Peyer's patch (tissue), 4 donors: ENCODE measurements around the gene ITPRID1. TPM values are rescaled to one million over a fixed set of nuclear protein-coding genes. Genes with fewer than 3 reads are reported as not detected.

ENCODE experiments used
- DNase-seq, 3 donors: peaks; one replicate each; pipeline ENCODE4 v3.0.0-alpha.2; 2017 to 2019
- H3K27ac ChIP-seq, 4 donors: fragments of 200-600 bp; sonication (generic); one replicate each; pipeline ENCODE4 v1.5.1; 2016 to 2019
- H3K27me3 ChIP-seq, 2 donors: fragments of 200-600 bp; sonication (generic); one replicate each; pipeline ENCODE4 v1.5.1; 2019
- H3K36me3 ChIP-seq, 3 donors: fragments of 200-600 bp; sonication (generic); one replicate each; pipeline ENCODE4 v1.5.1; 2016 to 2019
- H3K4me1 ChIP-seq, 4 donors: fragments of 200-600 bp; sonication (generic); one replicate each; pipeline ENCODE4 v1.5.1; 2016 to 2019
- H3K4me3 ChIP-seq, 4 donors: fragments of 200-600 bp; sonication (generic); 1 replicate in 3 of 4; 2 replicates in 1 of 4; pipeline ENCODE4 v1.5.1; 2016 to 2019; ENCODE audit warnings: mild to moderate bottlenecking in 1 of 4
- H3K9me3 ChIP-seq, 4 donors: fragments of 200-600 bp; sonication (generic); one replicate each; pipeline ENCODE4 v1.5.1; 2016 to 2019; ENCODE audit warnings: mild to moderate bottlenecking in 1 of 4
- POLR2A ChIP-seq, 2 donors: fragments of 450-650 bp; IDR thresholded peaks; one replicate each; pipeline ENCODE4 v1.5.1; 2017; ENCODE audit warnings: antibody characterized with exemption in 2 of 2, mild to moderate bottlenecking in 2 of 2, moderate library complexity in 2 of 2
- total RNA-seq, 4 donors: library from RNA; depleted of rRNA; stranded (reverse); fragments of >200 nt; gene quantifications; one replicate each; pipeline ENCODE4 v1.1.0, GENCODE V29; 2016
- TF ChIP-seq, protein P1 (sequence below), 6 experiments: fragments of 450-650 bp in 4 of 6; fragments of 200-600 bp in 2 of 6; sonication (generic) in 1 of 6; IDR thresholded peaks; one replicate each; pipeline ENCODE4 v1.5.1; 2017 to 2019; ENCODE audit warnings: antibody characterized with exemption in 6 of 6, mild to moderate bottlenecking in 3 of 6, moderate library complexity in 1 of 6

ITPRID1 gene
- total RNA-seq, 4 donors from 2014 or later: 1.2 to 7.4 (median 4.7) TPM

DNA sequence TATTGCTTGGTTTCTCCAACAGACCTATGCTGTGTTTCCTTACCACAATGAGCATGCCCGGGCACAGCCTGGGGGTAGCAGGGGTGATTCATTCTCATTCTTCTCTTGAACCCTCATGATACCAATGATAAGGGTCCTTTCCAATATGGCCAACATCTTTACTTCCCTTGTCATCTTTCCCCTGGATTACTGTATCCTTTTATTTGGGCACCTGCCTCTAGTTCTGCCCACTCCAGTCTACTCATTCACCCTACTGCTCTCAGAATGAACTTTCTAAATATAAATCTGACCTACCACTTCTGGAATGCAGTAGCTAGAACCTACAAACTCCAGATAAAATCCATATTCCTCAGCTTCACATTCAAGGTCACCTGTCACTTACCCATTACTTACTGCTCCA lies 26.4 kb upstream of the ITPRID1 start:
- DNase-seq: no peak
- Histone ChIP-seq H3K36me3 (no peaks in the 10 kb centered on the region), H3K27me3 (no peaks in the 10 kb centered on the region), H3K27ac (no peak overlapping the region), H3K9me3 (no peaks in the 10 kb centered on the region), H3K4me1 (no peaks in the 10 kb centered on the region), H3K4me3 (no peak overlapping the region)
- TF ChIP-seq, protein P1, sequence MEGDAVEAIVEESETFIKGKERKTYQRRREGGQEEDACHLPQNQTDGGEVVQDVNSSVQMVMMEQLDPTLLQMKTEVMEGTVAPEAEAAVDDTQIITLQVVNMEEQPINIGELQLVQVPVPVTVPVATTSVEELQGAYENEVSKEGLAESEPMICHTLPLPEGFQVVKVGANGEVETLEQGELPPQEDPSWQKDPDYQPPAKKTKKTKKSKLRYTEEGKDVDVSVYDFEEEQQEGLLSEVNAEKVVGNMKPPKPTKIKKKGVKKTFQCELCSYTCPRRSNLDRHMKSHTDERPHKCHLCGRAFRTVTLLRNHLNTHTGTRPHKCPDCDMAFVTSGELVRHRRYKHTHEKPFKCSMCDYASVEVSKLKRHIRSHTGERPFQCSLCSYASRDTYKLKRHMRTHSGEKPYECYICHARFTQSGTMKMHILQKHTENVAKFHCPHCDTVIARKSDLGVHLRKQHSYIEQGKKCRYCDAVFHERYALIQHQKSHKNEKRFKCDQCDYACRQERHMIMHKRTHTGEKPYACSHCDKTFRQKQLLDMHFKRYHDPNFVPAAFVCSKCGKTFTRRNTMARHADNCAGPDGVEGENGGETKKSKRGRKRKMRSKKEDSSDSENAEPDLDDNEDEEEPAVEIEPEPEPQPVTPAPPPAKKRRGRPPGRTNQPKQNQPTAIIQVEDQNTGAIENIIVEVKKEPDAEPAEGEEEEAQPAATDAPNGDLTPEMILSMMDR (IDR thresholded peaks at IDR 0.05): no peak
- no peak for TF ChIP-seq POLR2A (IDR thresholded peaks at IDR 0.05)

DNA sequence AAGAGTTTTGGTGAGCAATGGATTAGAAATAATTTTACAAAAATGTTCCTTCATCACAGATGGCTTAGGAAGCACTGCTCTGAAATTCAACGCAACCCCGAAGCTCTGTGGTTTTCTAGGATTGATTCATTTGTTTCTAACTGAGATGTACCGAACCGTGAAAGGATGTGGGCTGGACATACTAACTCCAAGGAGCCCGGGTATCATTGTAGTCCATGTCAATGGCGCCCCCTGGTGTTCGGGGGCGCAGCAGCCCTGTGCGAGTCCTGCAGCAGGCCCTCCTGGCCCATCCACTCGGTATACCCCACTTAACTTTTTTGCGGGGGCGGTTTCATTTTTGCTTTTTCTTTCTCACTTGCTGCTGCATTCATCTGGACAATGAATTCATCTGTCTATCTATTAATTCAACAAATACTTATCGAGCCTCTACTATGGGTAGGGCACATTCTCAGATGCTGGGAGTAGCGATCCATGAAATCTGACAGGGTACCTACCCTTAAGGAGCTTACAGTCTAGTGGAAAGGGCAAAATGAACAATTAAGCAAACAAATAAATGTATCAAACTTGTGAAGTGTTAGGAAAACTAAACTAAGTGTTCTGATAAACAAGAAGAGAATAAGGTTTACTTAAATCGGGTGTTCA lies 25.2 kb upstream of the ITPRID1 start:
- Histone ChIP-seq H3K4me3 (no peak overlapping the region), H3K36me3 (no peaks in the 10 kb centered on the region), H3K27me3 (no peaks in the 10 kb centered on the region), H3K9me3 (no peaks in the 10 kb centered on the region), H3K27ac (no peak overlapping the region), H3K4me1 (no peaks in the 10 kb centered on the region)
- peak in 2 of 3 donors; percentile 65 to 68 for DNase-seq
- no peak for TF ChIP-seq POLR2A (IDR thresholded peaks at IDR 0.05)
- TF ChIP-seq, protein P1 (IDR thresholded peaks at IDR 0.05): peak in 4 of 6 experiments; percentile 46 to 56 (median 53)

DNA sequence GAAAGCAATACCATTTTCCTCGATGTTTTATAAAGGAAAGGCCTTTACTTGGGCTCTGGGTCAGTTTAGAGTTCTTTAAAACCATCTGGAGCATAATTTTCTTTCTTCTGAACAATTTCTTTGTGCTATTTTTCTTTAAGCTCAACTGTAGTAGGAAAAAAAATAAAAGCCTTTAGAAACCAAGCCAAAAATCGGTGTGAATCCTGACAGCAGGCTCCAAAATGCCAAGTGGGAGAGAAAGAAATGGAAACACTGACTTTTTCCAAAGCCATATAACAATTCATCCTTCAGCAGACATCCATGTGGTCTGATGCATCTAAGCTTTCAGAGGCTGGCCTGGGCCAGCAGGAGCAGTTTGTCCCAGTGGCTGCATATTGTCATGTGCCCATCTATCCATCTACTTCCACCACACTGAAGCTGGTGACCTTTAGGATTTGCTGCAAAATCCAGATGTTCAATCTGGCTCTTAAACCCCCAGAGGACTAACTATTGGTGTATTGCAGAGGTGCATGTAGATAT lies 23.0 kb upstream of the ITPRID1 start:
- Histone ChIP-seq H3K4me3 (no peak overlapping the region), H3K36me3 (no peaks in the 10 kb centered on the region), H3K27ac (no peak overlapping the region), H3K4me1 (no peaks in the 10 kb centered on the region), H3K9me3 (no peaks in the 10 kb centered on the region), H3K27me3 (no peaks in the 10 kb centered on the region)
- DNase-seq: no peak
- no peak for TF ChIP-seq POLR2A (IDR thresholded peaks at IDR 0.05)
- TF ChIP-seq, protein P1 (IDR thresholded peaks at IDR 0.05): no peak

DNA sequence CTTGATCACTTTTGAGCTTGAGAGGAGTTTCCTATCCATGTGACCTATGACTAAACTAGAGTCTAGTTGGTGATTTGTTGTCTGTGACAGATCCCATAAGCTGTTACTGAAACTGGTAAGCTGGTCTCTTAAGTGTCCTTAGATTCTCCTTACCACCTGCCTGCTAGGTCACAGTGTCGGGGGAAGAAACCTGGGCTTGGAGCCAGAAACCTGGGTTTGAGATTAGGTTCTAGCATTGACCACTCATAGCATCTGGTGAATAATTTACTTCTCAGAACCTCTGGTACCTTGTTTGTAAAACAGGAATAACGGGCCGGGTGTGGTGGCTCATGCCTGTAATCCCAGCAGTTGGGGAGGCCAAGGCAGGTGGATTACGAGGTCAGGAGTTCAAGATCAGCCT lies 21.8 kb upstream of the ITPRID1 start:
- TF ChIP-seq POLR2A (IDR thresholded peaks at IDR 0.05): no peak
- TF ChIP-seq, protein P1 (IDR thresholded peaks at IDR 0.05): no peak
- no peak for DNase-seq
- H3K4me3 ChIP-seq: no peak overlapping the region
- H3K36me3 ChIP-seq: no peaks in the 10 kb centered on the region
- H3K27me3 ChIP-seq: no peaks in the 10 kb centered on the region
- H3K9me3 ChIP-seq: no peaks in the 10 kb centered on the region
- H3K27ac ChIP-seq: no peak overlapping the region
- no peaks in the 10 kb centered on the region for H3K4me1 ChIP-seq

DNA sequence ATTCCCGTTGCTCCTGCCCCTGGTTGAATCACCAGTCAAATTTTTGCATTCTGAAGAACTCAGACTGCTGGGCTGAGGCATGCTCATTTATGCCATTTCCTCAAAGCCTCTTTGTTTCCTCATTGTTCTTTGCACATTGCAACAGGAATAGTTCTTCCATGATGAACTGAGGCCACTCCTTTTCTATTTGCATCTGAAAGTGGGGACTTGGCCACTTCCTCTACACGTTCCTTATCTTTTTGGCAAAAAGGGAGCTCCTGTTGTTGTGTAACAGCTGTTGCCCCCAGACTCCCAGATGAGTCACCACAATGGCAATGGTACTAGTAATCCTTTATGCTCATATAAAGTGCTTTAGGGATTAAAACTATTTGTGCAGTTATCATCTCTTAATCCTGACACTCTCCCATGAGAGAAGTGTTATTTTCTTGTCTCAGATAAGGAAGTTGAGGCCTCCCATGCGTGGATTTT lies 20.1 kb upstream of the ITPRID1 start:
- no peaks in the 10 kb centered on the region for H3K4me1 ChIP-seq
- no peaks in the 10 kb centered on the region for H3K27me3 ChIP-seq
- H3K9me3 ChIP-seq: no peaks in the 10 kb centered on the region
- no peaks in the 10 kb centered on the region for H3K36me3 ChIP-seq
- DNase-seq: no peak
- no peak for TF ChIP-seq POLR2A (IDR thresholded peaks at IDR 0.05)
- TF ChIP-seq, protein P1 (IDR thresholded peaks at IDR 0.05): no peak
- H3K27ac ChIP-seq: no peak overlapping the region
- H3K4me3 ChIP-seq: no peak overlapping the region
